Neutrophil (primary cell): ENCODE results near the gene TOB2.

Experiments
- H3K27ac ChIP-seq: fragments of 200-600 bp; sonication (generic); 2 replicates; pipeline ENCODE4 v1.5.1; 2016; ENCODE audit warnings: mild to moderate bottlenecking, moderate library complexity
- H3K27me3 ChIP-seq: fragments of 200-600 bp; sonication (generic); 2 replicates; pipeline ENCODE4 v1.6.0; 2016; ENCODE audit warnings: mild to moderate bottlenecking
- H3K36me3 ChIP-seq: fragments of 200-600 bp; sonication (generic); 2 replicates; pipeline ENCODE4 v1.5.1; 2017
- H3K4me1 ChIP-seq, 2 experiments: fragments of 200-600 bp in 1 of 2; sonication (generic) in 1 of 2; 1 replicate in 1 of 2; 2 replicates in 1 of 2; pipeline versions ENCODE4 v1.5.1 to v1.6.1; 2013 to 2016; ENCODE audit warnings: low read depth in 1 of 2, low read length in 1 of 2, mild to moderate bottlenecking in 1 of 2, moderate library complexity in 1 of 2; ENCODE audit not compliant: control insufficient read depth in 1 of 2, insufficient read depth in 1 of 2
- H3K4me3 ChIP-seq, 2 experiments: fragments of 200-600 bp in 1 of 2; sonication (generic) in 1 of 2; 1 replicate in 1 of 2; 2 replicates in 1 of 2; pipeline ENCODE4 v1.5.1; 2013 to 2016; ENCODE audit warnings: low read depth in 1 of 2, low read length in 1 of 2, mild to moderate bottlenecking in 1 of 2, moderate library complexity in 1 of 2
- H3K9me3 ChIP-seq: fragments of 200-600 bp; sonication (generic); 2 replicates; pipeline ENCODE4 v1.5.1; 2016
- CTCF ChIP-seq: fragments of 200-600 bp; sonication (generic); IDR thresholded peaks from 2 replicates; pipeline ENCODE4 v1.5.1; 2016; ENCODE audit warnings: antibody characterized with exemption

TOB2 gene

GRCh38 chr22:41397143-41397811 lies 49.3 kb downstream of the TOB2 start:
- H3K27me3 ChIP-seq, result no peaks in the 10 kb centered on the region
- no peak overlapping the region for H3K4me3 ChIP-seq
- H3K9me3 ChIP-seq, result no peaks in the 10 kb centered on the region
- TF ChIP-seq CTCF, result no peak
- H3K36me3 ChIP-seq, result no peaks in the 10 kb centered on the region
- H3K27ac ChIP-seq, result no peak overlapping the region
- H3K4me1 ChIP-seq, result no peaks in the 10 kb centered on the region

- no peaks in the 10 kb centered on the region for H3K27me3 ChIP-seq
- TF ChIP-seq CTCF, result no peak
- no peak overlapping the region for H3K27ac ChIP-seq
- no peaks in the 10 kb centered on the region for H3K4me1 ChIP-seq
- no peaks in the 10 kb centered on the region for H3K9me3 ChIP-seq
- H3K4me3 ChIP-seq, result no peak overlapping the region
- no peaks in the 10 kb centered on the region for H3K36me3 ChIP-seq
These were observed 50.9 kb downstream of the TOB2 start for GRCh38 chr22:41395531-41396240.

- Histone ChIP-seq H3K36me3 (no peaks in the 10 kb centered on the region), H3K4me3 (no peak overlapping the region)
- TF ChIP-seq CTCF, result no peak
These were observed 52.6 kb downstream of the TOB2 start for GRCh38 chr22:41394012-41394356.

GRCh38 chr22:41387341-41387740 lies 59.3 kb downstream of the TOB2 start:
- Histone ChIP-seq H3K4me3 (no peak overlapping the region), H3K36me3 (no peaks in the 10 kb centered on the region), H3K27me3 (no peaks in the 10 kb centered on the region), H3K4me1 (peaks cover 3 to 4% of the 10 kb centered on the region in 2 experiments), H3K27ac (no peak overlapping the region), H3K9me3 (no peaks in the 10 kb centered on the region)
- no peak for TF ChIP-seq CTCF

More at GRCh38 chr22:41394012-41394356, 52.6 kb downstream of the TOB2 start:
- Histone ChIP-seq H3K9me3 (no peaks in the 10 kb centered on the region), H3K4me1 (no peaks in the 10 kb centered on the region), H3K27ac (no peak overlapping the region), H3K27me3 (no peaks in the 10 kb centered on the region)

GRCh38 chr22:41384128-41384527 lies 62.5 kb downstream of the TOB2 start:
- Histone ChIP-seq H3K27ac (no peak overlapping the region), H3K36me3 (no peaks in the 10 kb centered on the region), H3K4me1 (peaks cover 9 to 16% of the 10 kb centered on the region in 2 experiments), H3K4me3 (no peak overlapping the region), H3K27me3 (peaks cover 7% of the 10 kb centered on the region), H3K9me3 (no peaks in the 10 kb centered on the region)
- TF ChIP-seq CTCF, result no peak
